Coronary artery (tissue), 2 donors: ENCODE results near the gene AK8.

Source experiments
- DNase-seq: peaks from one replicate; pipeline ENCODE4 v3.0.0-alpha.2; 2017; ENCODE audit warnings: low spot score
- H3K27ac ChIP-seq, 2 donors: fragments of 200-600 bp; sonication (generic); one replicate each; pipeline ENCODE4 v1.5.1; 2016 to 2019
- H3K4me3 ChIP-seq: fragments of 200-600 bp; sonication (generic); 2 replicates; pipeline ENCODE4 v1.5.1; 2016; ENCODE audit warnings: mild to moderate bottlenecking, moderate library complexity
- CTCF ChIP-seq: fragments of 200-600 bp; sonication (generic); IDR thresholded peaks from one replicate; pipeline ENCODE4 v1.5.1; 2019; ENCODE audit warnings: antibody characterized with exemption

AK8 gene

GRCh38 chr9:132793606-132794580 is 84.2 kb downstream of the AK8 start:
- no peak for TF ChIP-seq CTCF
- Histone ChIP-seq H3K27ac (no peak overlapping the region), H3K4me3 (no peak overlapping the region)
- peak; percentile 52 for DNase-seq

DNA sequence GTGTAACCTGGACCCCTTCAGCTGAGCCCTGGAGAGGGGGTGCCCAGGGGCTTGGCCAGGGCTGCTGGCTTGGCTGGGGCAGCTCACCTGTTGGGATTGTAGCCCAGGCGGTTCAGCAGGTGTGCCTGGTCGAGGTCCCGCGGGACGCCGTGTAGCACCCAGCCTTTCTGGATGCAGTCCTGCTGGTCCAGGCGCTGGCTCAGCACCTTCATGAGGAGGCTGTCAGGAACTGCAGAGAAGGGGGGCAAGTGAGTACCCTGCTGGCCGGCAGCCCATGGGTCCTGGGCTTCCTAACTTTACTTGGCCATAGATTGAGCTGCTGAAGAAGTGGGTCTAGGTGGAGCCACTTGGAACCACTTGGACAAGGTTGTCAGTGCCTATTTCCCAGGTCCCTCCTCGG is 85.5 kb downstream of the AK8 start:
- H3K4me3 ChIP-seq: no peak overlapping the region
- no peak overlapping the region for H3K27ac ChIP-seq
- DNase-seq: no peak
- TF ChIP-seq CTCF: no peak

DNA sequence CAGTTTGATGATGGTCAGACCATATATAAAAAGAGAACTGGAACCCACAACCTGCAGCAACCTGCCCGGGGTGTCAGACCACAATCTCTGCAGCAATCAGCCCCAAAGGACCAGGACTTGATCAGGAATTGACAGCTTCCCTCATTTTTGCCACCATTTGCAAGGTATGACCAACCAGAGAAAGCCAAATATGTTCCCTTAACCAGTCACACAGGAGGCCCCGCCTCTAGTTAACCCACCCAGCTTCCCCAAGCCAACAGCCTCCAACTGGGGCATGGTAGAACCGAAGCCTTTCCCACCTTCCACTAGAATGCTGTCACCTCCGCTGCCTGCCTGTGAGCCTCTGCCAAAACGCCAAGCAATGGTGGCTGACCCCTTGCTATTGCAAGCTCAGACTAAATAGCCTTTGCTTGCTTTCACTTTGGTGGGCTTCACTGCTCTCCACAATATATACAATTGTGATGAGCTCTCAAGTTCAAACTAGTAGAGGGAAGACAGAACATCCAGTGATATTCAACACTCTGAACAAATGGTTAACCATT is 86.3 kb downstream of the AK8 start:
- H3K27ac ChIP-seq: no peak overlapping the region
- H3K4me3 ChIP-seq: no peak overlapping the region
- no peak for TF ChIP-seq CTCF
- DNase-seq: peak; percentile 28

DNA sequence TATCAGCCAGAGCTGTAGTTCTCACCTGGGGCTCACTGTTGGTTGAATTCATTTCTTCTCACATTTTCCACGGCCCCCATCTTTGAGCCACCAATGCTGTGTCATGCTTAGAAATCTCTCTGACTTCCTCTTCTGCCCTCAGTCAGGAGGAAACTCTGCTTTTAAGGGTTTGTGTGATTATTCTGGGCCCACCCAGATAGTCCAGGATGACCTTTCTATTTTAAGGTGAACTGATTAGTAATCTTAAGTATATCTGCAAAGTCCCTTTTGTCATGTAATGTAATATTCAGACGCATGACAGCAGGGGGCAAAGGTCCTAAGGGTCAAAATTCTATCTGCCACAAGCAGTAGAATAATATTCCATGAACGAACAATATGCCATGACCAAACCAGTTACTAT is 88.4 kb downstream of the AK8 start:
- Histone ChIP-seq H3K4me3 (no peak overlapping the region), H3K27ac (no peak overlapping the region)
- TF ChIP-seq CTCF: no peak
- DNase-seq: no peak

- Histone ChIP-seq H3K27ac (no peak overlapping the region), H3K4me3 (no peak overlapping the region)
- DNase-seq: no peak
- no peak for TF ChIP-seq CTCF
These were observed 89.7 kb downstream of the AK8 start for GRCh38 chr9:132788378-132788777.

GRCh38 chr9:132787748-132788159 is 90.3 kb downstream of the AK8 start:
- Histone ChIP-seq H3K27ac (no peak overlapping the region), H3K4me3 (no peak overlapping the region)
- no peak for DNase-seq
- TF ChIP-seq CTCF: no peak

- no peak for TF ChIP-seq CTCF
- H3K27ac ChIP-seq: no peak overlapping the region
- no peak overlapping the region for H3K4me3 ChIP-seq
- DNase-seq: no peak
These were observed 93.7 kb downstream of the AK8 start for GRCh38 chr9:132784286-132784830.
